ENCODE results near the gene SOCS4.

DNA sequence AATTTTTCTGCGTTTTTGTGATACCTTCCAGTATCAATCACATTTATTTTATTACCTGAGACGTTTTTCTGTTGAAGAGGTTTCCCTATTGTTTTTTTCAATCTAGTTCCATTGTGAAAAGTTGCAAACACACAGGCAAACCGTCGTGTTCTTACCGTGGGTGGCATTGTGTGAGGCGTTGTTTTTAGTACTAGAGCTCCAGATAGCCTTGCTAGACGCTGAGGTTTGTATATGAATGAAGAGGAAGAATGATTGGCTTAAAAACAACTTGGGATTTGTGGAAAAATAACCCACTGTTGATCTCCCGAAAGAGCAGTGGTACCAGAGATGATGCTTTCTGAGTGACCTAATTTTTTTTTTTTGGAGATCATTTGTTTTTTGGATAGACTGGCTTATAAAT lies 1.0 kb downstream of the SOCS4 start:
- TF ChIP-seq CTCF (IDR thresholded peaks at IDR 0.05 in 4 of 5, conservative IDR thresholded peaks at IDR 0.05 in 1 of 5) (no peak), POLR2A (IDR thresholded peaks at IDR 0.05) (no peak)
